NCI-H510A treated with DMSO at 0.1 percent for 48 hours (cell line): Measurements from ENCODE around the gene CALB2.

ENCODE experiments used
- DNase-seq: peaks from one replicate; lab custom pipeline; 2025; lab: John Stamatoyannopoulos, UW

Gene CALB2

DNA sequence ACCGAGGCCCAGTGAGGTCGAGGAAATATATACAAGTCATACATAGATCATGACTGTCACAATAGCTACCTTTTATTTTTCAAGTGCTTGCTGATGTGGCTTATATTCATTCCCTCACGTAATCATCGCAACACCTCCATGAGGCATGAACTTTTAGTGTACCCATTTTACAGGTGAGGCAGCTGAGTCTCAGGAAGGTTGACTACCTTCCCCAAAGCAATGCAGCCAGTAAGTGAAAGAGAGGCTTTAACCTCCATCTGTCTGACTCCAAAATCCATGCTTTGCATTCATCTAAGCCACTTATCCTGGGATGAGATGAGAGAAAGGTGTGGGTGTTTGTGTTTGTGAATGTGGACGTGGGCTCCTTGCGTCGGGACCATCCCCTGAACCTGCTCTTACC lies 30.8 kb downstream of the CALB2 start:
- DNase-seq = no peak

DNA sequence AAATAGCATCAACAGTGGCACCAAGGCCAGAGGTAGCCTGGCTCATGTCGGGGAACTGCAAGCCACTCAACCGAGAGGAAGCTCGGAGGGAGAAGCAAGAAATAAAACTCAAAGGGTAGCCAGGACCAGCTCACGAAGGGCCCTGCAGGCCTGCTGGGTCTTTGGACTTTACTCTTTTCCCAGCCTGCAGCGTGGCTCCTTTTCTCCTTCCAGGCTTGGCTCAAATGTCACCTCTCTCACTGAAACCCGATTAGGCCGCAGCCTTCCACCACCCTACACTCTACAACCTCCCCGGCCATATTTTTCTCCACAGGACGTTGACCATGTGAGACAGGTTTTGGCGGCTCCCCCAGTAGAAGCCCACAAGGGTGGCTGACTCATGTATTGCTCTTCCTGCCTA lies 38.1 kb downstream of the CALB2 start:
- DNase-seq = no peak

GRCh38 chr16:71399801-71400563 lies 41.5 kb downstream of the CALB2 start:
- no peak for DNase-seq

DNA sequence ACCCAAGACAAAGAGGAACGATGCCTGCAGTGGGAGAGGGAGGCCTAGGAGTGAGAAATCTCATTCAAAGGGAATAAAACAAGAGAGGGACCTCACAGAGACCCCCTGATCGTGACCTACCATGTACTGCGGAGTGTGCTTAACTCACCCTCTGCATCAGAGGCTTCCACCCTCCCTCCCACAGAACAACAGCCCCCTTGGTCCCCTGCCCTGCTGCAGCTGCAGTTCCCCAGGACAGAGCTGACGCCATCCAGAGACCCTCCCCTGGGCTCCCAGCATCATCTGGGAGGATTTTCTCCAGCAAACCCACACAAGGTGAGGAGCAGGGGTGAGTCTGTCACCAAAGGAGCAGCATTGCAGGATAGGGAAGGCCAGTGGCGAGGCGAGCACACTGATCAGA lies 43.5 kb downstream of the CALB2 start:
- no peak for DNase-seq

DNA sequence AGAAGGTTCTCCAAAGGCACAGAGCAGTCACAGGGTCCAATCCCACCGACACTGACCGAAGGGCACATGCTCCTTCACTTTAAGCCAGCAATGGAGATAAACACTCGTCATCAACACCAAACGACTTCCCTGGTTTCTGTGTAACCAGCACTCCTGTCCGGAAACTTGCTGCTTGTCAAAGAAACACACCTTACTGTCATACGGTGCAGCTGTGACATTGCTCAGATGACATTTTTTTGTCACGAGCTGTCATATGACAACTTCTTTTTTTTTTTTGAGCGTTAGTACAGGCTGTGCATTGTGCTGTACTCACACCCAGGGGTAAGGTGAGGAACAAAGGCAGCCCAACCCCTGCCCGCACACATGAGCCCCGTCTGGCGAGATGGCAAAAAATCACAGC lies 44.2 kb downstream of the CALB2 start:
- DNase-seq = no peak

GRCh38 chr16:71404364-71404763 lies 45.8 kb downstream of the CALB2 start:
- DNase-seq = no peak

GRCh38 chr16:71406316-71406715 lies 47.8 kb downstream of the CALB2 start:
- no peak for DNase-seq

DNA sequence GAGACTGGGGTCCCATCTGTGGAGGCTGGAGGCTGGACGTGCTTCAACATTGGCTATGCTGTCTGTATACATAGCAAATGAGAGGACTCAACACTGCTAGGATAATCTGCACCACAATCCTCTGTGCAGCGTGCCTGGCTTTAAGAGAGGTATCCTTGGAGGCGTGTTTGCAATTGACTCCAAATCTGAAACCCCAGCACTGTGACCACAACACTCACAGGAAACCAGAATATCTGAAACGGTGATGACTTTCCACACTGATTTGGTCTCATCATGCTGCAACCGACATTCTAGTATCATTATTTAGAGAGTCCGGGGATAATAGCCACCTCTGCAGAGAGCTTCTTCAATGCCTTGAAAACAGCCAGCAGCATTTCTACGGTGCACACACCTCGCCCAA lies 48.2 kb downstream of the CALB2 start:
- DNase-seq = no peak

GRCh38 chr16:71407731-71408130 lies 49.2 kb downstream of the CALB2 start:
- DNase-seq = no peak

DNA sequence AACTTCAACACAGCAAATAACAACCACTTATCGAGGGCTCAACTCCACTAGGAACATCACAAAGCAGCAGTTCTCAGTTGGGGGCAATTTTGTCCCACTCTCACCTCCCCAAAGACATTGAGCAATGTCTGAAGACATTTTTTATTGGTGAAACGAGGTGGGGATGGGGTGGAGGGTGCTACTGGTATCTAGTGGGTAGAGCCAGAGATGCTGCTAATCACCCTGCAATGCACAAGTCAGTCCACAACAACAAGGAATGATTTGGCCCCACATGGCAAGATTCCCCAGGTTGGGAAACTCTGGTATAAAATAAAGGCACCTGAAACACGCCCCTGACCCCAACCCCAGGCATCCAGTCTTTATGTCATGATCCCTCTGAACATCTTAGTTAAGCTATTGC lies 50.0 kb downstream of the CALB2 start:
- no peak for DNase-seq

- no peak for DNase-seq
Observed at GRCh38 chr16:71409011-71409775, 50.7 kb downstream of the CALB2 start.

DNA sequence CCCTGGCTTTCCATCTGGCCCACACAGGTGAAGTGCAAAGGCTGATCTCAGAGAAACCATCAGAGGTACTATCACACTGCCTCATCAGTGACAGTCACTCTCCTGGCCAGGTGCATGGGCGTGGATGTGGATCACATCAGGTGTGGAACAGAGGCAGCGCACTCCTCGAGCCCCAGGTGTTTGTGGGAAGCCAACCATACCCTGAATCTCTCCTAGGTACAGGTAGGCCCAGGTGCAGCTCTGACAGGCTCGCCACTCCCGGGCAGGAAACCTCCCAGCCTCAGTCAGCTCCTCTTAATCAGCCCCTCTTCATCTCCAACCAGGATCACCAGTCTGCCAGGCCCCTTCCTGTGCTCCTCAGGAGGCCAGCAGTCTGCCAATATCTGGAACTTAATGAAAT lies 51.6 kb downstream of the CALB2 start:
- no peak for DNase-seq

DNA sequence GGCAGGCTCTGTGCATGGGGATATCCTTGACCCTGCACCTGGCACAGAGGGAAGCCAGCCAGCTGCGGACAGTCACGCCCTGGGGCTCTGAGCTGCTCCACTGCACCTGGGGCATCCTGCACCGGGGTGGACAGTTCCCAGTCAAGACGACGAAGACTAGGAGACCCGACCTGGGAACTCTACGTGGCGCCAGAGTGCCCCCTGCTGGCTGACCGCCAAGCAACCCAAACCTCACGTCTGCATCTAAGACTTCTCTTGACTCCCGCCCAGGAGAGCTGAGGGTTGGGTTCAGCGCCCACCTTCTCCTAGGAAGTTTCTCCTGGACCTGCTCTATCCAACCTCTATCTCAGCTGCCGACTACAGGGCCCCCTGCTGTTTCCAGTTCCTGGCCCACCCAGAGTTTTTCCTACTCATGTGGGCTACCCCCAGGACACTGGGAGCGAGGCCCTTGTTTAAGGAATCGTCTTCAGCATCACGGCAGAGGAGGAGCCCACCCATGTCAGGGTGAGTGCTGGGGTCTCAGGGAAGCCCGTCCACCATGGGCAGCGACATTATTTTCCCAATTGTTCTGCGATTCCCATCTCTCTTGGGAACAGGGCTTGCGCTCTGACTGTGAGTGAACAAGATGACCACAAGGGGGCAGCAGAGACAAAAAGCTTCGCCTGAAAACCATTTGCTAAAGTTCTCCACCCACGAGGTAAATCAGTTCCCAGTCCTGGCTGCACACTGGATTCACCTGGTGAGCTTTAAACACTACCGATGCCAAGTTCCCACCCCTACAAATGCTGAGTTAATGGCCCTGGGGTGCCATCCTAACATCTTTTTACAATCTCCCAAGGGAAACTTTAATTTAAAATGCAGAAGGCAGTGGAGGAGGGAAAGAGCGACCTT lies 54.0 kb downstream of the CALB2 start:
- DNase-seq = peak; percentile 58

GRCh38 chr16:71413341-71413740 lies 54.8 kb downstream of the CALB2 start:
- DNase-seq = no peak

- no peak for DNase-seq
Observed at GRCh38 chr16:71414038-71414437, 55.5 kb downstream of the CALB2 start.

GRCh38 chr16:71421911-71422310 lies 63.4 kb downstream of the CALB2 start:
- DNase-seq = no peak

DNA sequence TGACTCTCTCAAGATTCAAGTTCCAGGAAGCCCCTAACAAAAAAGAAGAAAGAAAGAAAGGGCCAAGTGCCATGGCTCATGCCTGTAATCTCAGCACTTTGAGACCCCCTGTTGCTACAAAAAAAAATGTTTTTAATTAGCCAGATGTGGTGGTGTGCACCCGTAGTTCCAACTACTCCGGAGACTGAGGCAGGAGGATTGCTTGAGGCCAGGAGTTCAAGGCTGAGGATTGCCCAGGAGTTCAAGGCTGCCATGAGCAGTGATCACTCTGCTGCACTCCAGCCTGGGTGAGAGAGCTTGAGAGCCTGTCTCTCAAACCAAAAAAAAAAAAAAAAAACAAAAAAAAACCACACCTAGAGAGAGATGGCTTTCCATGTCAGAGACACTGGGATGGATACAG lies 64.5 kb downstream of the CALB2 start:
- DNase-seq = no peak

DNA sequence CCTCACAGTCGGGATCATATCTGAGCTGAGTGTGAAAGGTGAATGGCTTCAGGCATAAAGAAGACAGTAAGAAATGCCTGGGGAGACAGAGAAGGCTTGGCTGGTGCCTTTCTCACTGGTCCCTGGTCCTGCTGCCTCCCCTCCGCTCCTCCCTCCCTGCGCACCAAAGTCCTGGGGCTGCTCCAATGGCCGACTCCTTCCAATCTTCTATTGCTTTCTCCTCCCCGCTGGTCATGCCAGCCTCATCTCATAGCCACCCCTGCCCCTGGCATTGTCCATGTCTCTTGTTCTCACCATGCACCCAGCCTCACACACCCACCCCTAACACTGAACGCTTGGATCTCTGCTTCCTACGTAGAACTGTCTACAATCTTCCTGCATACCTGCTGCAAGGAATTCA lies 65.3 kb downstream of the CALB2 start:
- DNase-seq = no peak

GRCh38 chr16:71424626-71425025 lies 66.1 kb downstream of the CALB2 start:
- DNase-seq = no peak

GRCh38 chr16:71425746-71426068 lies 67.2 kb downstream of the CALB2 start:
- DNase-seq = no peak

GRCh38 chr16:71426069-71426879 lies 67.8 kb downstream of the CALB2 start:
- DNase-seq = no peak
